ENCODE measurements around the gene FKBP8.

GRCh38 chr19:18558202-18558555 is 14.8 kb upstream of the FKBP8 start:
- TF ChIP-seq JUND (IDR thresholded peaks at IDR 0.05), result no peak
- TF ChIP-seq CTCF (IDR thresholded peaks at IDR 0.05 in 2 of 3, conservative IDR thresholded peaks at IDR 0.05 in 1 of 3; ENCODE audit: borderline replicate concordance in 1 of 3, insufficient read depth in 1 of 3, low read depth in 2 of 3, low read length in 2 of 3), result no peak
- TF ChIP-seq RAD21 (IDR thresholded peaks at IDR 0.05; ENCODE audit: low read depth), result no peak
- no peak for TF ChIP-seq MAX (IDR thresholded peaks at IDR 0.05)
- no peak for TF ChIP-seq POLR2AphosphoS5 (IDR thresholded peaks at IDR 0.05; ENCODE audit: low read depth, low read length)
- TF ChIP-seq CBX3 (IDR thresholded peaks at IDR 0.05; ENCODE audit: low read depth), result no peak
- no peak for TF ChIP-seq ZFX (IDR thresholded peaks at IDR 0.05)
- no peak for TF ChIP-seq YY1 (IDR thresholded peaks at IDR 0.05; ENCODE audit: extremely low read depth, insufficient replicate concordance, low read depth, low read length)
- TF ChIP-seq CEBPB (IDR thresholded peaks at IDR 0.05; ENCODE audit: low read depth), result no peak
